Measurements from ENCODE around the gene CAMK2D.

DNA sequence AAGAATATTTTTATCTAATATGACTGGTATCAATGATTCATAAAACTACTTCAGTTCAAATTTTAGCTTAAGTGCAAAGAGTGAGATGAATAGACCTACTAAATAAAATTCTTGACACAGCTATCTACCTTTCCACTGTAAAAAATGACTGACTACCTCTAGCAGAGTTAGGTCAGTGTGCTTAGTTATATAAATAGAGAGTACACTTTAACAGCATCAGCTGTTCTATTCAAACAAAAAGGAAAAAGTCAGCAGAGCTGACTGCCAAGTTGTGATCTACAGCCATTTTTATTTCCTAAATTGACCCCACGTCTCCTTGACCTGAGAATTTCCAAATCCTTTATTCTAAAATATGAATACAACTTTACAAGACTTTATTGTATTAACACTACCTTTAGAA is 262.4 kb downstream of the CAMK2D start:
- TF ChIP-seq, protein P1, sequence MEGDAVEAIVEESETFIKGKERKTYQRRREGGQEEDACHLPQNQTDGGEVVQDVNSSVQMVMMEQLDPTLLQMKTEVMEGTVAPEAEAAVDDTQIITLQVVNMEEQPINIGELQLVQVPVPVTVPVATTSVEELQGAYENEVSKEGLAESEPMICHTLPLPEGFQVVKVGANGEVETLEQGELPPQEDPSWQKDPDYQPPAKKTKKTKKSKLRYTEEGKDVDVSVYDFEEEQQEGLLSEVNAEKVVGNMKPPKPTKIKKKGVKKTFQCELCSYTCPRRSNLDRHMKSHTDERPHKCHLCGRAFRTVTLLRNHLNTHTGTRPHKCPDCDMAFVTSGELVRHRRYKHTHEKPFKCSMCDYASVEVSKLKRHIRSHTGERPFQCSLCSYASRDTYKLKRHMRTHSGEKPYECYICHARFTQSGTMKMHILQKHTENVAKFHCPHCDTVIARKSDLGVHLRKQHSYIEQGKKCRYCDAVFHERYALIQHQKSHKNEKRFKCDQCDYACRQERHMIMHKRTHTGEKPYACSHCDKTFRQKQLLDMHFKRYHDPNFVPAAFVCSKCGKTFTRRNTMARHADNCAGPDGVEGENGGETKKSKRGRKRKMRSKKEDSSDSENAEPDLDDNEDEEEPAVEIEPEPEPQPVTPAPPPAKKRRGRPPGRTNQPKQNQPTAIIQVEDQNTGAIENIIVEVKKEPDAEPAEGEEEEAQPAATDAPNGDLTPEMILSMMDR (conservative IDR thresholded peaks at IDR 0.05) = no peak
- no peak for TF ChIP-seq EZH2 (IDR thresholded peaks at IDR 0.05; ENCODE audit: low read depth)

Data from PC-9 (cell line).